UCSD-AML1 (cell line): ENCODE results near the gene PRKACB.
"Not testable (repeated sequence)": the region's sequence is repeated elsewhere in the genome, so short reads cannot be mapped to it uniquely, and the experiment has no call there.

Experiments
- DNase-seq: peaks from one replicate; lab custom pipeline; 2025; ENCODE audit not compliant: unreplicated experiment; lab: John Stamatoyannopoulos, UW

The PRKACB gene

GRCh38 chr1:84214115-84214956, 70.3 kb downstream of the PRKACB start:
- DNase-seq, result no peak

GRCh38 chr1:84217239-84217638, 73.2 kb downstream of the PRKACB start:
- no peak for DNase-seq

DNA sequence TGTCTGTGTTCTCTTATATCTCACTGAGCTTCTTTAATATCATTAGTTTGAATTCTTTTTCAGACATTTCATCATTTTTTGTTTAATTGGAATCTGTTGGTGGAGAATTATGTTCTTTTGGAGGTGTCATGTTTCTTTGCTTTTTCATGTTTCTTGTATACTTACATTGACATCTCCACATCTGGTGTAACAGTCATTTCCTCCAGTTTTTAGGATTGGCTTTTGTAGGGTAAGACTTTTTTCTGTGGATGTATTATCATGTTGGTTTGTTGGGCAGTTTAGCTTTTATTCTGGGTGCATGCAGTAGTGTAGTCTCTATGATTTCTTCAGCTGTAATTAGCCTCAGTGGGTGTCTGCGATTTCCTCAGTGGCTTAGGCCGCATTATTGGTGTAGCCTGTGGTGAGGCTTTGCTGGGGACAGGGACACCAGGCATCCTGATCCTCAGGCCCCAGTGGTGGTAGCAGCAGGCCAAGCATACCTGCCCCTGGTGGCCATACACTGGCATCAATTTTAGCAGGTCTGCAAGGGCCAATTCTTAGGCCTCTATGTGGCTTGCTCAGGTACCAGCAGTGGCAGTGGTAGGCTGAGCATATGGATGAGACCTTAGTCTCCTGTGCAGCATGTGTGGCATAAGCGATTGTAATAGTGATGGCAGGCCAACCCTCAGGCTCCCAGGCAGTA, 79.8 kb downstream of the PRKACB start:
- no peak for DNase-seq

GRCh38 chr1:84224905-84225304, 80.8 kb downstream of the PRKACB start:
- no peak for DNase-seq

- peak; percentile 13 for DNase-seq
These were observed 81.6 kb downstream of the PRKACB start for GRCh38 chr1:84225646-84226045.

DNA sequence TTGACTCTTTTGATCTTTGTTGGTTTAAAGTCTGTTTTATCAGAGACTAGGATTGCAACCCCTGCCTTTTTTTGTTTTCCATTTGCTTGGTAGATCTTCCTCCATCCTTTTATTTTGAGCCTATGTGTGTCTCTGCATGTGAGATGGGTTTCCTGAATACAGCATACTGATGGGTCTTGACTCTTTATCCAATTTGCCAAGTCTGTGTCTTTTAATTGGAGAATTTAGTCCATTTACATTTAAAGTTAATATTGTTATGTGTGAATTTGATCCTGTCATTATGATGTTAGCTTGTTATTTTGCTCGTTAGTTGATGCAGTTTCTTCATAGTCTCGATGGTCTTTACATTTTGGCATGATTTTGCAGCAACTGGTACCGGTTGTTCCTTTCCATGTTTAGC, 88.6 kb downstream of the PRKACB start:
- DNase-seq, result not testable (repeated sequence)

- no peak for DNase-seq
These were observed 92.2 kb downstream of the PRKACB start for GRCh38 chr1:84236256-84236655.

- no peak for DNase-seq
These were observed 98.6 kb downstream of the PRKACB start for GRCh38 chr1:84242641-84243040.

GRCh38 chr1:84245563-84245962, 101.5 kb downstream of the PRKACB start:
- DNase-seq, result no peak

GRCh38 chr1:84246213-84246612, 102.1 kb downstream of the PRKACB start:
- DNase-seq, result no peak

GRCh38 chr1:84247425-84248220, 103.6 kb downstream of the PRKACB start:
- no peak for DNase-seq

DNA sequence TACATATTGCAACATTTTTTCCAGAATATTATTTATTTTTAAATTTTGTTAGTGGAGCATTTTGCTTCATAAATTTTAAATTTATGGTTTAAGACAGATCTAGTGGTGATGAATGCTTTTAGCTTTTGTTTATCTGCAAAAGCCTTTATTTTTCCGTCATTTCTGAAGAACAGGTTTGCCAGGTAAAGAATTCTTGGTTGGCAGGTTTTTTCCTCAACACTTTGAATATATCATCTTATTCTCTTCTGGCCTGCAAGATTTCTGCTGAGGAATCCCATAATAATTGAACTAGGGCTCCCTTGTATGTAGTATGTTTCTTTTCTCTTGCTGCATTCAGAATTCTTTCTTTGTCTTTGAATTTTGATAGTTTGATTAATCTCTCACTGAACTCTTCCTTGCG, 106.6 kb downstream of the PRKACB start:
- DNase-seq, result no peak

DNA sequence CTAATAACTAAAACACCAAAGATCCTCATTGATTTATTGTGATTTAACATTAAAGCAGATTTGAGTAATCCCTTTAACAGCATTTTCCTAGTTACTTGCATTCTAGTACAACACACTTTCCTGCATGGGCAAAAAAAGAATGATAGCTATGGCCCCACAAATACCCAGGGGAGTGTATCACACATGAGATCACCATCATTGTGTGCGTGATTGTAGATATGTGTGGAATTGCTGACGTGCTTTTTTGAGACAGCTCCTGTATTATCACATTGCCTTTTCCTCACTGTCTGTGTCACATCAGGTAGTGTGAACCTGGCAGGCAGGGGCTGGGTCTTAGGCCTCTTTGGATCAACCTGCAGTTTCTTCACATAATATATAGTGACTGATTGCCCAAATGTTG, 109.0 kb downstream of the PRKACB start:
- DNase-seq, result no peak

GRCh38 chr1:84253891-84254290, 109.8 kb downstream of the PRKACB start:
- no peak for DNase-seq

DNA sequence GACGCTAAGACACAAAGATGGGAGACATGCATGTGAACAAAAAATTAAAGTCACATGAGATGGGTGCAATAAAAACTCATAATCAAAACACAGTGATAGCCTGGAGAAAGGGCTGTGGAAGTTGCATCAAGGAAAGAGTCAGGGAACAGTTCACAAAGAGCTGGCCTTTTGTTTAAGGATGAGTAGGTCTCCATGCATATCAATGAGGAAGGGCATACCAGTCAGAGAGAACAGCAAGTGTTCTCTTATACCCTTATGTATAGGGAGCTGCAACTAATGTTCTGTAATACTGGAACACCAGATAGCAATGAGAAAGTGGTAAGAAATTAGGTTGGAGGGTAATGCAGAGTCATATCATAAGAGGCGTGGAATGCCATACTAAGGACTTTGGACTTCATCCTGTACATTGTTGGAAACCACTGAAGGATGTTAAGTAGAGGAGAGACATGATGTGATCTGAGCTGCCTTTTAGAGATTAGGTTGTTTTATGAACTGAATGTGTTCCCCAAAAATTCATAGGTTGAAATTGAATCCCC, 110.7 kb downstream of the PRKACB start:
- no peak for DNase-seq

GRCh38 chr1:84255582-84255981, 111.5 kb downstream of the PRKACB start:
- no peak for DNase-seq

DNA sequence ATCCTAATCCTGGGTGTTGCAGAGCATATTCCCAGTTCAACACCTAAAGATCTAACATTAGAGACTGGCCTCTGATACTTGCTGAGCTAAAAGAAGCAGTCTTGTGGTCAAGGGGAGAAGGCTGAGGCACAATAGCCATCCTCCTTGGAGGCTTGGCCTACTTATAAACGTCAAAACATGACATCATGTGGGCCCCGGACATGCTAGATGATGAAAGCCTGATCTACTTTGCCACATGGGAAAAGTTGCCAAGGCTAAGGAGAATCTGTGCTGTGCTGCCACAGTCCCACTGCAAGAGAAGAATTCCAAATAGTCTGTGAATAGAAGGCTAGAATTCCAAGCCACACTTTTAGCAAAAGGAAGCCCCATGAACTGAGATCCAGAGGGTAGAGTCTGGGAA, 113.5 kb downstream of the PRKACB start:
- no peak for DNase-seq

DNA sequence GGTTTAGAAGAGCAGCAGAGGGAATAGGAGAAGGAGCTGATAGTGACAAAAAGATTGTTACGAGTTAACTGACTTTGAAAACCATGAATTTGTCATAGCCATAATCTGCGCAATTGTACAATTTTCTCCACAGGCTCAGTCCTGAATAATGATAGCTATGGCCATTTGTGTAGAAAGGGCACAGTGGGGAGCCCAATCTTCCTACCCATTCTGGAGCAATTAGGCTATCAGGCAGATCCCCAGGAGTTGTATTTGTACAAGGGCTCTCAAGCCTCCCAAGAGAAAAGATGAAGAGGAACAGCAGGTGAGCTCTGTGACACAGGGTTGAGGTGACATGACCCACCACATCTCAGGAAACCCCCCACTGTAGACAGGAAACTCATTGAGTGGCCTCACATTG, 115.3 kb downstream of the PRKACB start:
- DNase-seq, result no peak

DNA sequence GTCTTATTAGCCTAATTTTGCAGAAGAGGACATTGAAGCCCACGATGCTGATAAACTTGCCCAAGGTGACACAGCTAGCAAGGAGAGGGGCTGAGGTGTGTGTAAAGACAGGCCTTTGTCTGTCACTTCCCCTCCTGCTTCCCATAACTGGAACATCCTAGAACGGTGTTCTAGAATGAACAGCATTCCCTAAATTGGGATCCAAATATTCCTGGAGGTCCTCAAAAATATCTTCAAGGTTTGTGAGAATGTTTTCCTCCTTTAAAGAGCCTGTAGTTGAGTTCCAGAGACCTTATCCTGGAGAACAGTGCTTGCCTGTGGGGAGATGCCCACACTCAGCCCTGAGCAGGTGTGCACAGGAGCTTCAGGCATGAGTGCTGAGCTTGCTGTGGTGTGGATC, 115.9 kb downstream of the PRKACB start:
- DNase-seq, result no peak

DNA sequence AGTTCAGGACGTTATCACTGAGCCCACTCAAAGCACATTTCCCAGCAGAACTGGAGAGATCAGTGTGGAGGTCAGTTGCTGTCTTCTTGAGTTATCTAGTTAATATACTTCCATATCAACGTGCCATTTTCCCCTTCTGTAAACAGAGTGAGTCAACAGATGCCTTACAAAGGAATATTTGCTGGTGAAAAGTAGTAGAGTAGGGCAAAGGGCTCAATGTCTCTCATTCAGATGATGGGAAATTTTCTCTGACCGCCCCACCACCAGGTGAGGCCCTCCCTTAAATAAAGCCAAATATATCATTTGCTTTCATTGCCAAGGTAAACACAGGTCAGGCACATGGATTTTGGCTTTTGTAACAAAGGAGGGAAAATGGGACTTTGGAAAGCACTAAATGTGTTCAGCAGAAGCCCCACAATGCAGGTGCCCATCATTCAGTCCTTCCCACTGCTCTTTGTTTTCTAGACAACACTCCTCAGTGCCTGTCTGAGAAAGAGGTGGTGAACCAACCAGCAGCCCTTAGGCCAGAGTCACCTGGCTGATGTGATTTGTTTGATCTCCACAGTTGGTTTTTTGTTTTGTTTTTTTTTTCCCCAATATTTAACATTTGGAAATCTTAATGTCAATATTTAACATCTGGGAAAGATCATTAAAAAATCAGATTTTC, 116.9 kb downstream of the PRKACB start:
- DNase-seq, result no peak

GRCh38 chr1:84264961-84265360, 120.9 kb downstream of the PRKACB start:
- no peak for DNase-seq
